Pancreas (tissue), 10 donors: ENCODE results near the gene ZNF423. TPM values are rescaled to one million over a fixed set of nuclear protein-coding genes. Genes with fewer than 3 reads are reported as not detected.

Experiments used
- ATAC-seq, 4 donors: fragments of 200-7000 bp; cut with Tn5 transposase; one replicate each; pipeline versions ENCODE4 v1.8.0 to v1.9.1; 2020; ENCODE audit warnings: mild to moderate bottlenecking in 4 of 4, moderate library complexity in 4 of 4
- DNase-seq, 6 donors: peaks; one replicate each; pipeline ENCODE4 v3.0.0-alpha.2; 2020
- FAIRE-seq: peaks from 2 replicates; lab custom pipeline; 2012; peaks lifted over from hg19 to GRCh38; lab: Jason Lieb, UNC
- H3K27ac ChIP-seq, 4 donors: fragments of 200-600 bp; sonication (generic); 1 replicate in 3 of 4; 2 replicates in 1 of 4; pipeline versions ENCODE4 v1.5.0 to v1.8.0; 2020
- H3K27me3 ChIP-seq, 4 donors: fragments of 200-600 bp; one replicate each; pipeline ENCODE4 v1.8.0; 2021
- H3K36me3 ChIP-seq, 3 donors: fragments of 200-600 bp; sonication (generic) in 1 of 3; one replicate each; pipeline versions ENCODE4 v1.5.0 to v1.8.0; 2020 to 2021
- H3K4me1 ChIP-seq, 3 donors: fragments of 200-600 bp; one replicate each; pipeline ENCODE4 v1.8.0; 2021
- H3K4me3 ChIP-seq, 4 donors: fragments of 200-600 bp; sonication (generic) in 2 of 4; one replicate each; pipeline versions ENCODE4 v1.5.0 to v1.8.0; 2020 to 2021
- H3K9me3 ChIP-seq, 4 donors: fragments of 200-600 bp; one replicate each; pipeline ENCODE4 v1.8.0; 2021
- WGBS, 2 donors: extraction: QIAGEN DNeasy Blood & Tissue Kit; methylation state at CpG; one replicate each; pipeline ENCODE4 v1.1.7; 2013; 5-methylcytosine and 5-hydroxymethylcytosine counted together
- intact Hi-C, 3 donors: fragments of 100-400 bp; cut with DNase I; formaldehyde crosslinking; loops; one replicate each; pipeline versions ENCODE4 v1.11.1 to v1.14.2; 2022
- polyA plus RNA-seq, 2 donors: library from polyadenylated mRNA; stranded (reverse); fragments of 200-250 nt; gene quantifications; one replicate each; pipeline ENCODE4 v1.2.3, GENCODE V29; 2013
- total RNA-seq, 6 donors: library from RNA; stranded (reverse); fragmentation: NEBNext Ultra II Directional in 4 of 6; extraction: Animal tissue kit (Norgen Biotek cat#: 25700) in 4 of 6; gene quantifications; one replicate each; pipeline versions ENCODE4 v1.2.1 to v1.2.4, GENCODE V29; 2021 to 2023
- TF ChIP-seq, protein P1 (sequence below), 4 donors: fragments of 200-600 bp; sonication (generic) in 3 of 4; IDR thresholded peaks; one replicate each; pipeline versions ENCODE4 v1.5.0 to v1.8.0; 2021; ENCODE audit warnings: antibody characterized with exemption in 4 of 4
- donor health status: healthy with polysubstance abuse.
- donor health status: DM: no; HTN: no; CAD: no; lungs with moderate emphysema.
- donor health status: DM: no; HTN: no; CAD: no.
- donor health status: control.
- donor health status: control.
- donor health status: Bipolar disorder and iron deficiency.
- donor health status: DM: yes; HTN: yes; CAD: no.
- donor health status: DM: no; HTN: no; CAD: no.
- donor health status: DM: no; HTN: no; CAD: no.
- donor health status: DM: yes; HTN: yes; CAD: no.

The ZNF423 gene
- total and polyA plus RNA-seq, 8 donors, result 0.61 to 5.1 (median 3.0) TPM

DNA sequence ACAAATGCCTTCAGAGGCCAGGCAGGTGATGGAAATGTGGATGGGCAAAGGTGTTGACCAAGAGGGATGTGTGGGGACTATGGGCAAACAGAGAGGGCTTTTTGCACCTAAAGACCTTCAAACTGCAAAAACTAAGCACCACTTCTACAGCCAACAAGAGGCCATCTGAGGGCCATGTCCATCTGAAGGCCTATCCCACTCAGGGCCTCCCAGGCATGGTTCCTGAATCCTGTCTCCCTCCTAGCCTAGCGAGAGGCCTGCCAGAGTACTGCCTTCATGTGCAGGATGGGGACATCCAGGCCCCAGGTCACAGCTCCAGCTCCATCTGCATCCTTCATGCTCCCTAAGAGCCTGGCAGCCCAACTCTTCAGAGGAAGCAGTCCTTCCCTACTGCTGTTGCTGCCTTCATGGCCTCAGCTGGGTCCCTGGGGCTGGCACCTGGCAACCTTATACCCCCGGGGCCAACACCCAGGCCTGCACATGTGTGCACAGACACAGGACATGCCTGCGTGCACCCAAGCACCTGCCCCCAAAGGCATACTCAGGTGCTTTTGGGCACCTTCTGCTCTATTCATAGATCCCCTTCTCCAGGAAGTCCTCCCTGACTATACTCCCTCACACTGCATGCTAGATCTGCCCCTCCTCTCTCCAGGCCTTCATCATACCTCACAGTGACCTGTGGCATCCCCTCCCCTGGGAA, 387.2 kb downstream of the ZNF423 start:
- H3K36me3 ChIP-seq, result no peaks in the 10 kb centered on the region
- intact Hi-C loops, result no loop called here
- no peak for ATAC-seq
- no peak overlapping the region for H3K27ac ChIP-seq
- H3K4me1 ChIP-seq, result no peaks in the 10 kb centered on the region
- TF ChIP-seq, protein P1, sequence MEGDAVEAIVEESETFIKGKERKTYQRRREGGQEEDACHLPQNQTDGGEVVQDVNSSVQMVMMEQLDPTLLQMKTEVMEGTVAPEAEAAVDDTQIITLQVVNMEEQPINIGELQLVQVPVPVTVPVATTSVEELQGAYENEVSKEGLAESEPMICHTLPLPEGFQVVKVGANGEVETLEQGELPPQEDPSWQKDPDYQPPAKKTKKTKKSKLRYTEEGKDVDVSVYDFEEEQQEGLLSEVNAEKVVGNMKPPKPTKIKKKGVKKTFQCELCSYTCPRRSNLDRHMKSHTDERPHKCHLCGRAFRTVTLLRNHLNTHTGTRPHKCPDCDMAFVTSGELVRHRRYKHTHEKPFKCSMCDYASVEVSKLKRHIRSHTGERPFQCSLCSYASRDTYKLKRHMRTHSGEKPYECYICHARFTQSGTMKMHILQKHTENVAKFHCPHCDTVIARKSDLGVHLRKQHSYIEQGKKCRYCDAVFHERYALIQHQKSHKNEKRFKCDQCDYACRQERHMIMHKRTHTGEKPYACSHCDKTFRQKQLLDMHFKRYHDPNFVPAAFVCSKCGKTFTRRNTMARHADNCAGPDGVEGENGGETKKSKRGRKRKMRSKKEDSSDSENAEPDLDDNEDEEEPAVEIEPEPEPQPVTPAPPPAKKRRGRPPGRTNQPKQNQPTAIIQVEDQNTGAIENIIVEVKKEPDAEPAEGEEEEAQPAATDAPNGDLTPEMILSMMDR (IDR thresholded peaks at IDR 0.05), result no peak
- no peaks in the 10 kb centered on the region for H3K9me3 ChIP-seq
- 76 to 77% methylated on average over 3 of the region's 3 CpGs for WGBS, 2 donors
- no peak overlapping the region for H3K4me3 ChIP-seq
- no peaks in the 10 kb centered on the region for H3K27me3 ChIP-seq
- peak in 1 of 6 donors; percentile 46 for DNase-seq
- no peak for FAIRE-seq

GRCh38 chr16:49467540-49468372, 388.2 kb downstream of the ZNF423 start:
- no peak for DNase-seq
- Histone ChIP-seq H3K27me3 (no peaks in the 10 kb centered on the region), H3K36me3 (no peaks in the 10 kb centered on the region), H3K4me1 (no peaks in the 10 kb centered on the region), H3K4me3 (no peak overlapping the region), H3K9me3 (no peaks in the 10 kb centered on the region), H3K27ac (no peak overlapping the region)
- ATAC-seq, result no peak
- no peak for FAIRE-seq
- intact Hi-C loops, result no loop called here
- TF ChIP-seq, protein P1 (IDR thresholded peaks at IDR 0.05), result no peak
- 79 to 86% methylated on average over 12 of the region's 12 CpGs for WGBS, 2 donors

DNA sequence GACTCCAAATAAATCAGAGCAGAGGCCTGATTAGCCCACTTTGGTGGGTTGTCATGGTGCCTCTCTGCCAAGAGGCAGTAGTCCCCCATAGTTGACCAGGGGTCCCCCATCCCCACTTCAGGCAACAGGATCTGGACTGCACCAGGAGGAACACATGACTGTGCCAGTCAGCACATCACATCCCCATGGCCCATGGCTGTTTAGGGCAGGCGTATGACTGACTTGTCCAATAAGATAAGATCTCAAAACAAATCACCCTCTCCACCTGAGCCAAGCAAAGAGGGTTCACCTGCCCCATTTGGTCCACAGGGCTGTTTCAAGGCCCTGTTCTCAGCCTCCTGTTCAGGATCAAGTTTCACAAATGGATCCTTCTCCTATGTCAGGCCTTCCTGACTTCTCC, 389.0 kb downstream of the ZNF423 start:
- Histone ChIP-seq H3K4me1 (no peaks in the 10 kb centered on the region), H3K9me3 (no peaks in the 10 kb centered on the region), H3K27me3 (no peaks in the 10 kb centered on the region), H3K36me3 (no peaks in the 10 kb centered on the region), H3K4me3 (no peak overlapping the region), H3K27ac (no peak overlapping the region)
- ATAC-seq (no peak), FAIRE-seq (no peak), DNase-seq (no peak)
- WGBS, 2 donors, result 53 to 73% methylated on average over 1 of the region's 1 CpG
- intact Hi-C loops, result no loop called here
- TF ChIP-seq, protein P1 (IDR thresholded peaks at IDR 0.05), result no peak

GRCh38 chr16:49466529-49466831, 389.4 kb downstream of the ZNF423 start:
- H3K4me1 ChIP-seq, result no peaks in the 10 kb centered on the region
- no peak overlapping the region for H3K4me3 ChIP-seq
- H3K9me3 ChIP-seq, result no peaks in the 10 kb centered on the region
- H3K27ac ChIP-seq, result no peak overlapping the region
- WGBS, 2 donors, result 83% methylated on average over 4 of the region's 4 CpGs
- H3K27me3 ChIP-seq, result no peaks in the 10 kb centered on the region
- intact Hi-C loops, result no loop called here
- TF ChIP-seq, protein P1 (IDR thresholded peaks at IDR 0.05), result no peak
- DNase-seq (no peak), FAIRE-seq (no peak), ATAC-seq (no peak)
- H3K36me3 ChIP-seq, result no peaks in the 10 kb centered on the region
